GM12878 (cell line): ENCODE data around the gene IFT27. TPM values are rescaled to one million over a fixed set of nuclear protein-coding genes. Genes with fewer than 3 reads are reported as not detected.
A peak's percentile ranks its signal among the peaks of the same experiment; 100 is the strongest.

Source experiments
- ASH2L ChIP-seq: fragments of 300-600, 200-600 bp; sonication (generic); IDR thresholded peaks from 2 replicates; pipeline ENCODE4 v1.6.1; 2017; ENCODE audit warnings: low read depth, mild to moderate bottlenecking, borderline replicate concordance
- CREB1 ChIP-seq: IDR thresholded peaks from 2 replicates; pipeline ENCODE4 v1.6.1; 2012; ENCODE audit warnings: low read depth, mild to moderate bottlenecking, inconsistent platforms
- DPF2 ChIP-seq: fragments of 450-650 bp; IDR thresholded peaks from 2 replicates; pipeline ENCODE4 v1.6.1; 2017; ENCODE audit warnings: mild to moderate bottlenecking
- ETV6 ChIP-seq, 2 experiments: fragments of 450-650 bp in 1 of 2; IDR thresholded peaks in 1 of 2; conservative IDR thresholded peaks in 1 of 2; 2 replicates each; pipeline ENCODE4 v1.6.1; 2014; ENCODE audit warnings: antibody characterized with exemption in 1 of 2, borderline replicate concordance in 1 of 2, low read depth in 1 of 2, mild to moderate bottlenecking in 1 of 2, moderate library complexity in 1 of 2
- FOXK2 ChIP-seq: fragments of 450-650 bp; IDR thresholded peaks from 2 replicates; pipeline ENCODE4 v1.6.1; 2017; ENCODE audit warnings: mild to moderate bottlenecking, moderate library complexity
- GABPA ChIP-seq: IDR thresholded peaks from 2 replicates; pipeline ENCODE4 v1.6.1; 2014; ENCODE audit warnings: antibody characterized with exemption, low read depth, mild to moderate bottlenecking, inconsistent platforms
- HDGF ChIP-seq: fragments of 450-650 bp; IDR thresholded peaks from 2 replicates; pipeline ENCODE4 v1.6.1; 2016; ENCODE audit warnings: antibody characterized with exemption
- MYB ChIP-seq: fragments of 150-350 bp; IDR thresholded peaks from 2 replicates; pipeline ENCODE4 v1.6.1; 2014; ENCODE audit warnings: mild to moderate bottlenecking, low read depth, low read length, borderline replicate concordance
- PAX5 ChIP-seq: IDR thresholded peaks from 2 replicates; pipeline ENCODE4 v1.6.1; 2011; ENCODE audit warnings: low read depth, low read length, borderline replicate concordance
- SMAD5 ChIP-seq: IDR thresholded peaks from 2 replicates; pipeline ENCODE4 v1.6.1; 2016; ENCODE audit warnings: antibody characterized with exemption, low read depth
- SMC3 ChIP-seq: IDR thresholded peaks from 2 replicates; pipeline ENCODE4 v1.6.1; 2011; ENCODE audit warnings: low read length, improper control_type of control experiment, borderline replicate concordance
- SP1 ChIP-seq: IDR thresholded peaks from one replicate; pipeline ENCODE4 v1.6.1; 2011; ENCODE audit warnings: low read depth, low read length
- STAT1 ChIP-seq: fragments of 450-650 bp; conservative IDR thresholded peaks from 2 replicates; pipeline ENCODE4 v1.6.1; 2014; ENCODE audit warnings: antibody characterized with exemption, mild to moderate bottlenecking
- STAT3 ChIP-seq: IDR thresholded peaks from 2 replicates; pipeline ENCODE4 v1.6.1; 2011; ENCODE audit warnings: low read depth, low read length, improper control_type of control experiment
- WRNIP1 ChIP-seq: IDR thresholded peaks from 2 replicates; pipeline ENCODE4 v1.6.1; 2011; ENCODE audit warnings: low read depth, low read length, improper control_type of control experiment, borderline replicate concordance
- ZZZ3 ChIP-seq: IDR thresholded peaks from 2 replicates; pipeline ENCODE4 v1.6.1; 2011; ENCODE audit warnings: low read depth; ENCODE audit not compliant: control insufficient read depth, insufficient read length
- polyA plus RNA-seq, 11 experiments: library from polyadenylated mRNA; depleted of rRNA in 4 of 11; unstranded in 6 of 11; stranded (reverse) in 5 of 11; fragments of >200 nt; fragmentation: Nextera tagmentation in 4 of 11; fragmentation: Illumina TruSeq in 1 of 11; extraction: Ambion mirVana in 4 of 11; extraction: Trizol in 1 of 11; gene quantifications; 1 replicate in 1 of 11; 2 replicates in 10 of 11; pipeline versions ENCODE4 v1.2.1 to v1.2.3, GENCODE V29; 2011 to 2016; ENCODE audit warnings: inconsistent platforms in 2 of 11, missing spikeins in 2 of 11, low read depth in 1 of 11
- total RNA-seq, 4 experiments: library from RNA; depleted of rRNA in 3 of 4; stranded (reverse); fragments of >200 nt in 3 of 4; fragmentation: Illumina TruSeq in 1 of 4; extraction: Trizol in 1 of 4; gene quantifications; 2 replicates each; pipeline versions ENCODE4 v1.2.1 to v1.2.3, GENCODE V29; 2013 to 2021
- TF ChIP-seq, protein P1 (sequence below): fragments of 450-650 bp; formaldehyde crosslinking; IDR thresholded peaks from 2 replicates; pipeline ENCODE4 v1.4.0; 2022; ENCODE audit warnings: mild to moderate bottlenecking, moderate library complexity
- TF ChIP-seq, protein P2 (sequence below): fragments of 450-650 bp; formaldehyde crosslinking; IDR thresholded peaks from 2 replicates; pipeline ENCODE4 v1.4.0; 2020; ENCODE audit warnings: mild to moderate bottlenecking, moderate library complexity
- TF ChIP-seq, protein P3 (sequence below): fragments of 450-650 bp; IDR thresholded peaks from 2 replicates; pipeline ENCODE4 v1.6.1; 2017; ENCODE audit warnings: low read depth, mild to moderate bottlenecking, moderate library complexity
- TF ChIP-seq, protein P4 (sequence below): fragments of 450-650 bp; IDR thresholded peaks from 2 replicates; pipeline ENCODE4 v1.6.1; 2017; ENCODE audit warnings: borderline replicate concordance
- TF ChIP-seq, protein P5 (sequence below): IDR thresholded peaks from 2 replicates; pipeline ENCODE4 v1.6.1; 2012; ENCODE audit warnings: low read depth, low read length, improper control_type of control experiment

IFT27 gene
- total and polyA plus RNA-seq, 10 of the 15 experiments (the other 5 are each of a cell fraction or from before 2014, with no cell fraction given): 2.7 to 32.5 (median 10.2) TPM

DNA sequence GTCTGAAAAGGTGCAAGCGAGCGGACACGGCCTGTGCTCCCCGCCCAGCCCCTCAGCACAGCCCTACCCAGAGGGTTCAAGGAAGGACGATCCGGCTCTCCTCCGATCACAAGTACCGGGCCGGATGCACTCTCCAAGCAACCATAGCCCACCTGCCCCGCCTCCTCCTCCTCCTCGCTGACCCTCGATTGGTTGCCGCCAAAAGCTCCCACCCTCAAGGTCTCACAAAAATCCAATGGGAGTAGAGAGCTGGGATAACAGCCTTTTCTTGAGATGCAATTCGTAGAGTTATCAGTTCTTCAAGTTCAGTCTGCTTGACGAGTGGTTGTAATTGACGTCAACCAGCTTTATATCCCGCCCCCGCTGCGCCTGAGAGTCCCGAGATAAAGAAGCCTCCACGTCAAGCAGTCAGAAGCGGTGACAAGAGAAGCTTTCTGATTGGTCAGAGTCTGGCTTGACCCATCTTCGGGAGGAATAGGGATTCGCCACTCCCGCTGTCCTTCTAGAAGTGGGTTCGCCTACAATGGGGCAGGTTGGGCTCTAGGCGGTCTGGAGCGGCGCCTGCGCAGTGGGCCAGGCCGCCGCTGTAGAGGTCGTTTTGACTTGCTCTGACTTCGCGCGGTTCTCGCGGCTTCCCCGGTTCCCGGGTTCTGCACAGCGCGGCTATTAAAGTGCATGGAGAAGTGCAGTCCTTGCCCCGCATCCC, at the start of gene IFT27 (continued):
- TF ChIP-seq, protein P1, sequence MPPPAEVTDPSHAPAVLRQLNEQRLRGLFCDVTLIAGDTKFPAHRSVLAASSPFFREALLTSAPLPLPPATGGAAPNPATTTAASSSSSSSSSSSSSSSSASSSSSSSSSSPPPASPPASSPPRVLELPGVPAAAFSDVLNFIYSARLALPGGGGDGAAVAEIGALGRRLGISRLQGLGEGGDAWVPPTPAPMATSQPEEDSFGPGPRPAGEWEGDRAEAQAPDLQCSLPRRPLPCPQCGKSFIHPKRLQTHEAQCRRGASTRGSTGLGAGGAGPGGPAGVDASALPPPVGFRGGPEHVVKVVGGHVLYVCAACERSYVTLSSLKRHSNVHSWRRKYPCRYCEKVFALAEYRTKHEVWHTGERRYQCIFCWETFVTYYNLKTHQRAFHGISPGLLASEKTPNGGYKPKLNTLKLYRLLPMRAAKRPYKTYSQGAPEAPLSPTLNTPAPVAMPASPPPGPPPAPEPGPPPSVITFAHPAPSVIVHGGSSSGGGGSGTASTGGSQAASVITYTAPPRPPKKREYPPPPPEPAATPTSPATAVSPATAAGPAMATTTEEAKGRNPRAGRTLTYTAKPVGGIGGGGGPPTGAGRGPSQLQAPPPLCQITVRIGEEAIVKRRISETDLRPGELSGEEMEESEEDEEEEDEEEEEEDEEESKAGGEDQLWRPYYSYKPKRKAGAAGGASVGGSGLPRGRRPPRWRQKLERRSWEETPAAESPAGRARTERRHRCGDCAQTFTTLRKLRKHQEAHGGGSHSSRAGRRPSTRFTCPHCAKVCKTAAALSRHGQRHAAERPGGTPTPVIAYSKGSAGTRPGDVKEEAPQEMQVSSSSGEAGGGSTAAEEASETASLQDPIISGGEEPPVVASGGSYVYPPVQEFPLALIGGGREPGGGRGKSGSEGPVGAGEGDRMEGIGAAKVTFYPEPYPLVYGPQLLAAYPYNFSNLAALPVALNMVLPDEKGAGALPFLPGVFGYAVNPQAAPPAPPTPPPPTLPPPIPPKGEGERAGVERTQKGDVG (CRISPR knock-in tag): no peak
- no peak for TF ChIP-seq ZZZ3
- TF ChIP-seq SMC3: no peak
- TF ChIP-seq ETV6 (conservative IDR thresholded peaks at IDR 0.05 in 1 of 2, IDR thresholded peaks at IDR 0.05 in 1 of 2; ENCODE audit: borderline replicate concordance in 1 of 2, low read depth in 1 of 2): no peak
- no peak for TF ChIP-seq ASH2L
- TF ChIP-seq, protein P2, sequence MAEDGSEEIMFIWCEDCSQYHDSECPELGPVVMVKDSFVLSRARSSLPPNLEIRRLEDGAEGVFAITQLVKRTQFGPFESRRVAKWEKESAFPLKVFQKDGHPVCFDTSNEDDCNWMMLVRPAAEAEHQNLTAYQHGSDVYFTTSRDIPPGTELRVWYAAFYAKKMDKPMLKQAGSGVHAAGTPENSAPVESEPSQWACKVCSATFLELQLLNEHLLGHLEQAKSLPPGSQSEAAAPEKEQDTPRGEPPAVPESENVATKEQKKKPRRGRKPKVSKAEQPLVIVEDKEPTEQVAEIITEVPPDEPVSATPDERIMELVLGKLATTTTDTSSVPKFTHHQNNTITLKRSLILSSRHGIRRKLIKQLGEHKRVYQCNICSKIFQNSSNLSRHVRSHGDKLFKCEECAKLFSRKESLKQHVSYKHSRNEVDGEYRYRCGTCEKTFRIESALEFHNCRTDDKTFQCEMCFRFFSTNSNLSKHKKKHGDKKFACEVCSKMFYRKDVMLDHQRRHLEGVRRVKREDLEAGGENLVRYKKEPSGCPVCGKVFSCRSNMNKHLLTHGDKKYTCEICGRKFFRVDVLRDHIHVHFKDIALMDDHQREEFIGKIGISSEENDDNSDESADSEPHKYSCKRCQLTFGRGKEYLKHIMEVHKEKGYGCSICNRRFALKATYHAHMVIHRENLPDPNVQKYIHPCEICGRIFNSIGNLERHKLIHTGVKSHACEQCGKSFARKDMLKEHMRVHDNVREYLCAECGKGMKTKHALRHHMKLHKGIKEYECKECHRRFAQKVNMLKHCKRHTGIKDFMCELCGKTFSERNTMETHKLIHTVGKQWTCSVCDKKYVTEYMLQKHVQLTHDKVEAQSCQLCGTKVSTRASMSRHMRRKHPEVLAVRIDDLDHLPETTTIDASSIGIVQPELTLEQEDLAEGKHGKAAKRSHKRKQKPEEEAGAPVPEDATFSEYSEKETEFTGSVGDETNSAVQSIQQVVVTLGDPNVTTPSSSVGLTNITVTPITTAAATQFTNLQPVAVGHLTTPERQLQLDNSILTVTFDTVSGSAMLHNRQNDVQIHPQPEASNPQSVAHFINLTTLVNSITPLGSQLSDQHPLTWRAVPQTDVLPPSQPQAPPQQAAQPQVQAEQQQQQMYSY: no peak
- no peak for TF ChIP-seq STAT1
- peak; percentile 91 for TF ChIP-seq CREB1
- 0 out of 2 replicates have a peak, but pooled peaks have one; percentile 33 for TF ChIP-seq PAX5
- peak; percentile 97 for TF ChIP-seq DPF2
- TF ChIP-seq, protein P3, sequence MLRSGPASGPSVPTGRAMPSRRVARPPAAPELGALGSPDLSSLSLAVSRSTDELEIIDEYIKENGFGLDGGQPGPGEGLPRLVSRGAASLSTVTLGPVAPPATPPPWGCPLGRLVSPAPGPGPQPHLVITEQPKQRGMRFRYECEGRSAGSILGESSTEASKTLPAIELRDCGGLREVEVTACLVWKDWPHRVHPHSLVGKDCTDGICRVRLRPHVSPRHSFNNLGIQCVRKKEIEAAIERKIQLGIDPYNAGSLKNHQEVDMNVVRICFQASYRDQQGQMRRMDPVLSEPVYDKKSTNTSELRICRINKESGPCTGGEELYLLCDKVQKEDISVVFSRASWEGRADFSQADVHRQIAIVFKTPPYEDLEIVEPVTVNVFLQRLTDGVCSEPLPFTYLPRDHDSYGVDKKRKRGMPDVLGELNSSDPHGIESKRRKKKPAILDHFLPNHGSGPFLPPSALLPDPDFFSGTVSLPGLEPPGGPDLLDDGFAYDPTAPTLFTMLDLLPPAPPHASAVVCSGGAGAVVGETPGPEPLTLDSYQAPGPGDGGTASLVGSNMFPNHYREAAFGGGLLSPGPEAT: no peak
- TF ChIP-seq HDGF: peak; percentile 50; the same call in 1 of the 2 replicates
- TF ChIP-seq, protein P4, sequence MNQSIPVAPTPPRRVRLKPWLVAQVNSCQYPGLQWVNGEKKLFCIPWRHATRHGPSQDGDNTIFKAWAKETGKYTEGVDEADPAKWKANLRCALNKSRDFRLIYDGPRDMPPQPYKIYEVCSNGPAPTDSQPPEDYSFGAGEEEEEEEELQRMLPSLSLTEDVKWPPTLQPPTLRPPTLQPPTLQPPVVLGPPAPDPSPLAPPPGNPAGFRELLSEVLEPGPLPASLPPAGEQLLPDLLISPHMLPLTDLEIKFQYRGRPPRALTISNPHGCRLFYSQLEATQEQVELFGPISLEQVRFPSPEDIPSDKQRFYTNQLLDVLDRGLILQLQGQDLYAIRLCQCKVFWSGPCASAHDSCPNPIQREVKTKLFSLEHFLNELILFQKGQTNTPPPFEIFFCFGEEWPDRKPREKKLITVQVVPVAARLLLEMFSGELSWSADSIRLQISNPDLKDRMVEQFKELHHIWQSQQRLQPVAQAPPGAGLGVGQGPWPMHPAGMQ: no peak
- TF ChIP-seq GABPA: peak; percentile 47; the same call in 1 of the 2 replicates
- no peak for TF ChIP-seq MYB
- no peak for TF ChIP-seq WRNIP1
- TF ChIP-seq SMAD5: no peak
- TF ChIP-seq FOXK2: no peak
- TF ChIP-seq, protein P5, sequence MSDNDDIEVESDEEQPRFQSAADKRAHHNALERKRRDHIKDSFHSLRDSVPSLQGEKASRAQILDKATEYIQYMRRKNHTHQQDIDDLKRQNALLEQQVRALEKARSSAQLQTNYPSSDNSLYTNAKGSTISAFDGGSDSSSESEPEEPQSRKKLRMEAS: no peak
- TF ChIP-seq SP1: peak; percentile 97
- no peak for TF ChIP-seq STAT3
